Neural cell (in vitro differentiated cells): ENCODE results near the gene HDAC4.

Source experiments
- EP300 ChIP-seq: fragments of 450-650 bp; conservative IDR thresholded peaks from 2 replicates; pipeline ENCODE4 v1.6.1; 2014; ENCODE audit warnings: antibody characterized with exemption, mild to moderate bottlenecking, moderate library complexity; ENCODE audit not compliant: poor library complexity, severe bottlenecking
- EZH2 ChIP-seq: fragments of 200-600, 300-800 bp; shearing (Covaris generic), sonication (generic); IDR thresholded peaks from 2 replicates; pipeline ENCODE4 v1.6.1; 2014; ENCODE audit warnings: antibody characterized with exemption, low read length, borderline replicate concordance, mild to moderate bottlenecking; ENCODE audit not compliant: insufficient read depth, poor library complexity, severe bottlenecking
- POLR2AphosphoS5 ChIP-seq: IDR thresholded peaks from 2 replicates; pipeline ENCODE4 v1.6.1; 2012
- RAD21 ChIP-seq: fragments of 450-650 bp; conservative IDR thresholded peaks from 2 replicates; pipeline ENCODE4 v1.6.1; 2014; ENCODE audit warnings: antibody characterized with exemption, mild to moderate bottlenecking, moderate library complexity
- SMC3 ChIP-seq: fragments of 450-650 bp; conservative IDR thresholded peaks from 2 replicates; pipeline ENCODE4 v1.6.1; 2014; ENCODE audit warnings: antibody characterized with exemption, mild to moderate bottlenecking, moderate library complexity; ENCODE audit not compliant: poor library complexity
- TAF1 ChIP-seq: IDR thresholded peaks from 2 replicates; pipeline ENCODE4 v1.6.1; 2012; ENCODE audit warnings: low read depth
- TF ChIP-seq, protein P1 (sequence below): fragments of 450-650 bp; IDR thresholded peaks from 2 replicates; pipeline ENCODE4 v1.5.1; 2014; ENCODE audit warnings: antibody characterized with exemption, mild to moderate bottlenecking, moderate library complexity; ENCODE audit not compliant: poor library complexity, severe bottlenecking
- TF ChIP-seq, protein P2 (sequence below): IDR thresholded peaks from 2 replicates; pipeline ENCODE4 v1.6.1; 2012; ENCODE audit warnings: borderline replicate concordance

DNA sequence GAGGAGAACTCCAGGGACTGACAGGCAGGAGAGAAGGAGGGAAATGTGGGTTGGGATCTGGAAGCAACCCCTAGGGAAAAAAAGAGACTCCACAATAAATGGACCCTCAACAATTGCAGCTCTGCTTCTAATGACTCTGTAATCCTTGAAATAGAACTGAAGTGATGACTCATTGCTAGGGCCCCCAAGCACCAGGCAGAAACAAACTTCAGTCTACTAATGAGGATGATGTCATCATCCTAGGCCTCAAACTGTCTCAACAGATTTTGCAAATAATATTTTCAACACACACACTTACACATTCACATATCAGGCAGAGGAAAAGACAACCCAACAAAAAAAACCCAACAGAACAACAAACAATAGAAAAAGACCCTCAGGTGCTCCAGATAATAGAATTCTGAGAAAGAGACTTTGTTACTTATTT is 143.3 kb downstream of the HDAC4 start:
- TF ChIP-seq POLR2AphosphoS5 (no peak), RAD21 (no peak), EP300 (no peak), EZH2 (no peak), TAF1 (no peak), SMC3 (no peak)
- TF ChIP-seq, protein P1, sequence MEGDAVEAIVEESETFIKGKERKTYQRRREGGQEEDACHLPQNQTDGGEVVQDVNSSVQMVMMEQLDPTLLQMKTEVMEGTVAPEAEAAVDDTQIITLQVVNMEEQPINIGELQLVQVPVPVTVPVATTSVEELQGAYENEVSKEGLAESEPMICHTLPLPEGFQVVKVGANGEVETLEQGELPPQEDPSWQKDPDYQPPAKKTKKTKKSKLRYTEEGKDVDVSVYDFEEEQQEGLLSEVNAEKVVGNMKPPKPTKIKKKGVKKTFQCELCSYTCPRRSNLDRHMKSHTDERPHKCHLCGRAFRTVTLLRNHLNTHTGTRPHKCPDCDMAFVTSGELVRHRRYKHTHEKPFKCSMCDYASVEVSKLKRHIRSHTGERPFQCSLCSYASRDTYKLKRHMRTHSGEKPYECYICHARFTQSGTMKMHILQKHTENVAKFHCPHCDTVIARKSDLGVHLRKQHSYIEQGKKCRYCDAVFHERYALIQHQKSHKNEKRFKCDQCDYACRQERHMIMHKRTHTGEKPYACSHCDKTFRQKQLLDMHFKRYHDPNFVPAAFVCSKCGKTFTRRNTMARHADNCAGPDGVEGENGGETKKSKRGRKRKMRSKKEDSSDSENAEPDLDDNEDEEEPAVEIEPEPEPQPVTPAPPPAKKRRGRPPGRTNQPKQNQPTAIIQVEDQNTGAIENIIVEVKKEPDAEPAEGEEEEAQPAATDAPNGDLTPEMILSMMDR, result no peak
- TF ChIP-seq, protein P2, sequence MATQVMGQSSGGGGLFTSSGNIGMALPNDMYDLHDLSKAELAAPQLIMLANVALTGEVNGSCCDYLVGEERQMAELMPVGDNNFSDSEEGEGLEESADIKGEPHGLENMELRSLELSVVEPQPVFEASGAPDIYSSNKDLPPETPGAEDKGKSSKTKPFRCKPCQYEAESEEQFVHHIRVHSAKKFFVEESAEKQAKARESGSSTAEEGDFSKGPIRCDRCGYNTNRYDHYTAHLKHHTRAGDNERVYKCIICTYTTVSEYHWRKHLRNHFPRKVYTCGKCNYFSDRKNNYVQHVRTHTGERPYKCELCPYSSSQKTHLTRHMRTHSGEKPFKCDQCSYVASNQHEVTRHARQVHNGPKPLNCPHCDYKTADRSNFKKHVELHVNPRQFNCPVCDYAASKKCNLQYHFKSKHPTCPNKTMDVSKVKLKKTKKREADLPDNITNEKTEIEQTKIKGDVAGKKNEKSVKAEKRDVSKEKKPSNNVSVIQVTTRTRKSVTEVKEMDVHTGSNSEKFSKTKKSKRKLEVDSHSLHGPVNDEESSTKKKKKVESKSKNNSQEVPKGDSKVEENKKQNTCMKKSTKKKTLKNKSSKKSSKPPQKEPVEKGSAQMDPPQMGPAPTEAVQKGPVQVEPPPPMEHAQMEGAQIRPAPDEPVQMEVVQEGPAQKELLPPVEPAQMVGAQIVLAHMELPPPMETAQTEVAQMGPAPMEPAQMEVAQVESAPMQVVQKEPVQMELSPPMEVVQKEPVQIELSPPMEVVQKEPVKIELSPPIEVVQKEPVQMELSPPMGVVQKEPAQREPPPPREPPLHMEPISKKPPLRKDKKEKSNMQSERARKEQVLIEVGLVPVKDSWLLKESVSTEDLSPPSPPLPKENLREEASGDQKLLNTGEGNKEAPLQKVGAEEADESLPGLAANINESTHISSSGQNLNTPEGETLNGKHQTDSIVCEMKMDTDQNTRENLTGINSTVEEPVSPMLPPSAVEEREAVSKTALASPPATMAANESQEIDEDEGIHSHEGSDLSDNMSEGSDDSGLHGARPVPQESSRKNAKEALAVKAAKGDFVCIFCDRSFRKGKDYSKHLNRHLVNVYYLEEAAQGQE, result no peak
